ENCODE measurements around the gene LTBP3.
A peak's percentile ranks its signal among the peaks of the same experiment; 100 is the strongest.

GRCh38 chr11:65557280-65558001 lies 718 bp downstream of the LTBP3 start:
- TF ChIP-seq SUZ12 (IDR thresholded peaks at IDR 0.05) = no peak
- TF ChIP-seq ELF4 (IDR thresholded peaks at IDR 0.05) = no peak
- TF ChIP-seq ZNF384 (IDR thresholded peaks at IDR 0.05) = no peak
- TF ChIP-seq FOXA1 (IDR thresholded peaks at IDR 0.05) = no peak
- no peak for TF ChIP-seq FOXM1 (IDR thresholded peaks at IDR 0.05; ENCODE audit: borderline replicate concordance)
- TF ChIP-seq TARDBP (IDR thresholded peaks at IDR 0.05) = no peak
- TF ChIP-seq SP1 (IDR thresholded peaks at IDR 0.05) = no peak
- TF ChIP-seq L3MBTL2 (conservative IDR thresholded peaks at IDR 0.05) = 0 out of 2 replicates have a peak, but pooled peaks have one; percentile 25
- TF ChIP-seq CTBP1 (IDR thresholded peaks at IDR 0.05; ENCODE audit: borderline replicate concordance) = no peak
- TF ChIP-seq BHLHE40 (IDR thresholded peaks at IDR 0.05; ENCODE audit: borderline replicate concordance) = no peak

Data from HEK293T (cell line).